22Rv1 (cell line): ENCODE results near the gene FBXW7.

Source experiments
- CTCF ChIP-seq: fragments of 450-650 bp; IDR thresholded peaks from 2 replicates; pipeline ENCODE4 v1.5.1; 2017; ENCODE audit warnings: mild to moderate bottlenecking
- ZFX ChIP-seq: fragments of 450-650 bp; IDR thresholded peaks from 2 replicates; pipeline ENCODE4 v1.6.1; 2017; ENCODE audit warnings: antibody characterized with exemption, borderline replicate concordance

GRCh38 chr4:152488246-152488645 lies 47.6 kb downstream of the FBXW7 start:
- TF ChIP-seq CTCF (no peak), ZFX (no peak)
